ENCODE measurements around the gene ATP7A.
A peak's percentile ranks its signal among the peaks of the same experiment; 100 is the strongest.
"Not testable (repeated sequence)": the region's sequence is repeated elsewhere in the genome, so short reads cannot be mapped to it uniquely, and the experiment has no call there.

The ATP7A gene

DNA sequence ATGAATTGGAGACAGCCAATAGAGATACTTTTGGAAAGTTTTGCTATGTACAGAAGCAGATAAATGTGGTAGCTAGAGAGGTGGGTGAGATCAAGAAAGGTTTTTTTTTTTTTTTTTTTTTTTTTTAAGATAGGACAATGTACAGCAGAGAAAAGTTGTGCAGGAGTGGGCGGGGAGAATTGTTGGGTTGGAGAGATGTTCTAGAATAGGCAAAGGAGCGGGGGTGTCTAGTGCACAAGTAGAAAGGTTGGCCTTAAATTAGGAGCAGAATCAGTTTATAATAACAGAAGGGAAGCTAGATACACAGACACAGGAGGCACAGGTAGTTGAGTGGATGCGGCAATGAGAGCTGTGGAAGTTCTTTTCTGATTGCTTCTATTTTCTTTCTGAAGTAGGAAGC lies 127.4 kb downstream of the ATP7A start:
- Histone ChIP-seq H3K9me3 (ENCODE audit: insufficient read depth, low read depth, low read length) (no peaks in the 10 kb centered on the region), H3K36me3 (ENCODE audit: insufficient read depth, low read length) (no peaks in the 10 kb centered on the region), H3K9ac (ENCODE audit: low read depth, low read length) (no peak overlapping the region), H3K4me1 (ENCODE audit: insufficient read depth, low read length) (no peaks in the 10 kb centered on the region), H3K4me3 (ENCODE audit: low read length) (no peak overlapping the region), H3K27me3 (ENCODE audit: insufficient read depth, low read length) (no peaks in the 10 kb centered on the region), H3K27ac (ENCODE audit: low read depth, low read length) (no peak overlapping the region)
- 98% methylated on average over 3 of the region's 3 CpGs for WGBS

DNA sequence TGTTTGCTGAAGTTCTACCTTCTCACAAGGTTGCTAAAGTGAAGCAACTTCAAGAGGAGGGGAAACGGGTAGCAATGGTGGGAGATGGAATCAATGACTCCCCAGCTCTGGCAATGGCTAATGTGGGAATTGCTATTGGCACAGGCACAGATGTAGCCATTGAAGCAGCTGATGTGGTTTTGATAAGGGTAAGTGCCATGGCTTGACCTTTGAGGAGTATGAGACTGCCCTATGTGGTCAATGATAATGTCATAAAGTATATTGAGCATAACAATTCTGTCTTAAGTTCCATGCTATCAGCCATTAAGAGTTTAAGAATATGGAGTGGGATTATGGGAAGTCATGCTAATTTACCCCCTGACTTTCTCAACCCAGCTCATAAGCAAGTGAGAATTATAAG lies 132.1 kb downstream of the ATP7A start:
- 81% methylated on average over 1 of the region's 1 CpG for WGBS
- Histone ChIP-seq H3K27ac (ENCODE audit: low read depth, low read length) (no peak overlapping the region), H3K36me3 (ENCODE audit: insufficient read depth, low read length) (no peaks in the 10 kb centered on the region; the same call in 1 of the 2 replicates), H3K9me3 (ENCODE audit: insufficient read depth, low read depth, low read length) (no peaks in the 10 kb centered on the region), H3K4me1 (ENCODE audit: insufficient read depth, low read length) (no peaks in the 10 kb centered on the region), H3K9ac (ENCODE audit: low read depth, low read length) (no peak overlapping the region), H3K27me3 (ENCODE audit: insufficient read depth, low read length) (no peaks in the 10 kb centered on the region), H3K4me3 (ENCODE audit: low read length) (no peak overlapping the region)

DNA sequence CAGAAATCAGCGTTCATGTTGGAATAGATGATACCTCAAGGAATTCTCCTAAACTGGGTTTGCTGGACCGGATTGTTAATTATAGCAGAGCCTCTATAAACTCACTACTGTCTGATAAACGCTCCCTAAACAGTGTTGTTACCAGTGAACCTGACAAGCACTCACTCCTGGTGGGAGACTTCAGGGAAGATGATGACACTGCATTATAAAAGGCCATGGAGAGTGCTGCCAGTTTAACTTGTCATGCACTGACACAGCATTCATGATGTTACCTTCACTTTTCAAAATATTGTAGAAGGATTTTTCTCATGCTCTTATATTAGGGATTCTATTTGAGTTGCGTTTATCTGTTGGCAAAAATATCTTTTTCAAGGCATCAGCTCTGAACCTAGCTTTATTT lies 135.9 kb downstream of the ATP7A start:
- no peak overlapping the region for H3K27ac ChIP-seq (ENCODE audit: low read depth, low read length)
- H3K27me3 ChIP-seq (ENCODE audit: insufficient read depth, low read length), result no peaks in the 10 kb centered on the region
- no peaks in the 10 kb centered on the region; the same call in 1 of the 2 replicates for H3K36me3 ChIP-seq (ENCODE audit: insufficient read depth, low read length)
- H3K9ac ChIP-seq (ENCODE audit: low read depth, low read length), result no peak overlapping the region
- H3K9me3 ChIP-seq (ENCODE audit: insufficient read depth, low read depth, low read length), result no peaks in the 10 kb centered on the region
- H3K4me1 ChIP-seq (ENCODE audit: insufficient read depth, low read length), result peaks cover 21% of the 10 kb centered on the region
- WGBS, result 87% methylated on average over 3 of the region's 4 CpGs
- H3K4me3 ChIP-seq (ENCODE audit: low read length), result no peak overlapping the region

DNA sequence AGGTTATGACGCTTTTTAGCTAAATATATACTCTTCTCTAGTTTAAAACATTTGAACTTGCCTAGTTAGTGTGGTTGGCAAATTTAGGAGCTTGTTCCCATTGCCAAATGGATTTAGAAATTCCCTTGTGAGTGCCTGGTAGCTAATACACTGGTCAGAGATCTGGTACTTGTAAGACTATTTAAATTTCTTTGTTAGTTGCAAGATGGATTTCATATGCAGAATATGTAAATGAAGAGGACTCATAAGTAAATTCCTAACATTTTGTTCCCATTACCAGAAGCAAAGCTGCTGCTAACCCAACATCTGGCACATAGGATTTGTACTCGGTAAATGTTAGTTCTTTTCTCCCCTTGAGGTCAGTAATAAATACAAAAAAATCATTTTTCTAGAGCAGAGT lies 137.6 kb downstream of the ATP7A start:
- no peak overlapping the region for H3K4me3 ChIP-seq (ENCODE audit: low read length)
- 100% methylated on average over 1 of the region's 2 CpGs for WGBS
- H3K9me3 ChIP-seq (ENCODE audit: insufficient read depth, low read depth, low read length), result no peaks in the 10 kb centered on the region
- no peaks in the 10 kb centered on the region; the same call in 1 of the 2 replicates for H3K36me3 ChIP-seq (ENCODE audit: insufficient read depth, low read length)
- no peaks in the 10 kb centered on the region for H3K27me3 ChIP-seq (ENCODE audit: insufficient read depth, low read length)
- peak overlapping the region; percentile 89; the same call in 1 of the 2 replicates for H3K27ac ChIP-seq (ENCODE audit: low read depth, low read length)
- H3K9ac ChIP-seq (ENCODE audit: low read depth, low read length), result peak overlapping the region; percentile 38; the same call in 1 of the 2 replicates
- peaks cover 21% of the 10 kb centered on the region for H3K4me1 ChIP-seq (ENCODE audit: insufficient read depth, low read length)

DNA sequence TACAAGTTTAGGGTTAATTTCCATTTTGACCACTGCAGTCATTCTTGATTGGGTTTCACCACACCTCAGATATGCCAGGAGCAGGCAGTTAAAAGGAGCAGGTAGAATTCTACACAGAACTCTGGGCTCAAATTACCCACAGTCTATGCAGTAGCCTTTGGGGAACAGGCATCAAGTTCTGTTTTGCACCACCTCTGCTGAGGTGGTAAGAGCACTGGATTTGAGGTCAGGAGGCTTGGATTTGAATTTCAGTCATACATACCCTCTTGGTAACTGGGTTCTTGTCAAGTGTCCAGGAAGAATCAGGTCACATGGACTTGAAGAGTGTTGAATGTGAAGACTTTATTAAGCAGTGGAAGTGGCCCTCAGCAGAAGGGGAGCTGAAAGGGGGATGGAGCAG lies 153.2 kb downstream of the ATP7A start:
- H3K27me3 ChIP-seq (ENCODE audit: insufficient read depth, low read length), result no peaks in the 10 kb centered on the region
- H3K36me3 ChIP-seq (ENCODE audit: insufficient read depth, low read length), result no peaks in the 10 kb centered on the region
- peaks cover 1% of the 10 kb centered on the region; the same call in 1 of the 2 replicates for H3K9me3 ChIP-seq (ENCODE audit: insufficient read depth, low read depth, low read length)
- no peak overlapping the region for H3K4me3 ChIP-seq (ENCODE audit: low read length)
- no peak overlapping the region for H3K9ac ChIP-seq (ENCODE audit: low read depth, low read length)
- no peak overlapping the region for H3K27ac ChIP-seq (ENCODE audit: low read depth, low read length)
- no peaks in the 10 kb centered on the region for H3K4me1 ChIP-seq (ENCODE audit: insufficient read depth, low read length)

DNA sequence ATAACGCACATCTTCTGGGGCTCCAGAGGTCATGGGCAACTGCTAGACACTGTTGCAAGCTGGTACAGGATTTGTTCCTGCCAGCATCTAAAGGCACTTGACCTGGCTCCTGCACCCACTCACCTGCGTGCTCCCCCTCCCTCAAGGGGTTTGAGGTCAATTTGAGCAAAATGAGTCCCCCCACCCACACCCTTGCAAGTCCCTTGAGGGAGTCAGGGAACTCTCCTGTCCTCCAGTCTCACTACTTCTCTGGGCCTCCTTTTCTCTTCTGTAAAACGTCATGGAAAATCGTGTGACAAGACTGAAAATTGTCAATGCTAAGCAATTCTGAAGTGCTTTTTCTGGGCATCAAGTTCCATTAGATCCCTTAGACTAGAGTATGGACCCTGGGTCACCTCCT lies 153.7 kb downstream of the ATP7A start:
- Histone ChIP-seq H3K9me3 (ENCODE audit: insufficient read depth, low read depth, low read length) (peaks cover 6% of the 10 kb centered on the region; the same call in 1 of the 2 replicates), H3K27me3 (ENCODE audit: insufficient read depth, low read length) (no peaks in the 10 kb centered on the region), H3K9ac (ENCODE audit: low read depth, low read length) (no peak overlapping the region), H3K36me3 (ENCODE audit: insufficient read depth, low read length) (no peaks in the 10 kb centered on the region), H3K27ac (ENCODE audit: low read depth, low read length) (no peak overlapping the region), H3K4me3 (ENCODE audit: low read length) (no peak overlapping the region), H3K4me1 (ENCODE audit: insufficient read depth, low read length) (no peaks in the 10 kb centered on the region)
- 89% methylated on average over 4 of the region's 4 CpGs for WGBS

DNA sequence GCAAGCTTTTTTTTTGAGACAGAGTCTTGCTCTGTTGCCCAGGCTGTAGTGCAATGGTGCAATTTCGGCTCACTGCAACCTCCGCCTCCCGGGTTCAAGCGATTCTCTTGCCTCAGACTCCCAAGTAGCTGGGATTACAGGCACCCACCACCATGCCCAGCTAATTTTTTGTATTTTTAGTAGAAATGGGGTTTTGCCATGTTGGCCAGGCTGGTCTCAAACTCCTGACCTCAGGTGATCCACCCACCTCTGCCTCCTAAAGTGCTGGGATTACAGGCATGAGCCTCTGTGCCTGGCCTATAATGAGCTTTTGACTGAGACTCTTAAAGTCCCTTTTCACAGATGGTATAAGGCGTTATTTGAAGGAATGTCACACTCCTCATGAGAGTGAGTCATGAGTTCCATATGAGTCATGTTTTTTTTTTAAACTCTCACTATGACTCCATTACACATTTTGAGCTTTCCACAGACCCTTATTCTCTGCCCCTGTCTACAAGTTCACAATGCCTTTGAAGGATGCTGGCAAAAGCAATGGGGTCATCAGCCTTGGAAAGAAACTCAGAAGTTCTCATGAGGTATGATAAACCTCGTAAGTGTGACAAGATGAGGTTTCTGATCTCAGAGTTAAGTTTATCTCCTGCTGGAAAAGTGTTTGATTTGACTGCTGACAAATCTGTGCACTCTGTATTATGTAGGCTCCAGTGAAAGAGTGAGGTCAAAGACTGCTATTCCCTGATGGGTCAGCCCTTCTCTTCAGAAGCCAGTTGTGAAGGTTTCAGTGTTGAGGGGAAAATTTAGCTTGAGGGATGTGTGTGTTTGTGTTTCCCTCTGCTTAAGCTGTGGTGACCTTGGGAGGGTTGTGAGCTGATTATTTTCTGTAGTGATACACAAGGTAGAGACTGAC lies 154.5 kb downstream of the ATP7A start:
- not testable (repeated sequence) for H3K4me1 ChIP-seq (ENCODE audit: insufficient read depth, low read length); H3K9ac ChIP-seq (ENCODE audit: low read depth, low read length); H3K4me3 ChIP-seq (ENCODE audit: low read length)

DNA sequence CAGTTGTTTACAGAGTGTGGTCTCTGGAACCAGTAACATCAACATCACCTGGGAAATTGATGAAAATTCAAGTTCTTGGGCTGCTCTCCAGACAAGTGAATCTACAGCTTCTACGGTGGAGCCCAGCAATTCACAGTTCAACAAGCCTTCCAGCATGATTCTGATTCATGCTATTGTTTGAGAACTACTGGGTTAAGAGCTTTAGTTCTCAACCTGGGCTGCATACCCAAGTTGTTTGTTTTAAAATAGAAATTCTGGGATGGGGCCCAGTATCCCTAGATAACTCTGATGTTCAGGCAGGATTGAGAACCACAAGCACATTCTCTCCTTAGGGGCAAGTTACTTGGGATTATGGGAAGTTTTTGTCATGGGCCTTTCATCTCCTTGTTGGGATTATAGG lies 155.6 kb downstream of the ATP7A start:
- Histone ChIP-seq H3K9ac (ENCODE audit: low read depth, low read length) (no peak overlapping the region), H3K4me3 (ENCODE audit: low read length) (no peak overlapping the region), H3K9me3 (ENCODE audit: insufficient read depth, low read depth, low read length) (peaks cover 9% of the 10 kb centered on the region; the same call in 1 of the 2 replicates), H3K4me1 (ENCODE audit: insufficient read depth, low read length) (no peaks in the 10 kb centered on the region), H3K27me3 (ENCODE audit: insufficient read depth, low read length) (no peaks in the 10 kb centered on the region), H3K36me3 (ENCODE audit: insufficient read depth, low read length) (no peaks in the 10 kb centered on the region), H3K27ac (ENCODE audit: low read depth, low read length) (no peak overlapping the region)
- 75% methylated on average over 1 of the region's 1 CpG for WGBS

More for the DNA sequence above, 154.5 kb downstream of the ATP7A start:
- not testable (repeated sequence) for H3K27me3 ChIP-seq (ENCODE audit: insufficient read depth, low read length); H3K27ac ChIP-seq (ENCODE audit: low read depth, low read length); H3K9me3 ChIP-seq (ENCODE audit: insufficient read depth, low read depth, low read length); H3K36me3 ChIP-seq (ENCODE audit: insufficient read depth, low read length)
- WGBS, result 96% methylated on average over 6 of the region's 6 CpGs

DNA sequence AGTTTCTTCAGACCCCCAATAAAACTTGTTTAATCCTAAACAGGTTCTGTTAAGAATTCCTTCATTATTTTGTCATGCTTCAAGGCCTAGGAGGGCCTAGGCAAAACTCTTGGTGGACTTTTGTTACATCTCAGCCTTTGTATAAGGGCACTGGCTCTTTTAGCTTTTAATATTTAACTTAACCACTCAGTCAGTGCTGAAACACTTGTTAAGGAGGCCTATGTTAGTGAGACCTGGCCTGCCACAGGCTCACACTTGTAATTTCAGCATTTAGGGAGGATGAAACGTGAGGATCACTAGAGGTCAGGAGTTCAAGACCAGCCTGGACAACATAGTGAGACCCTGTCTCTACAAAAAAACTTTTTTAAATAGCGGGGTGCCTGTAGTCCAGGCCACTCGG lies 160.8 kb downstream of the ATP7A start:
- H3K4me3 ChIP-seq (ENCODE audit: low read length), result no peak overlapping the region
- H3K4me1 ChIP-seq (ENCODE audit: insufficient read depth, low read length), result no peaks in the 10 kb centered on the region
- no peak overlapping the region for H3K27ac ChIP-seq (ENCODE audit: low read depth, low read length)
- H3K27me3 ChIP-seq (ENCODE audit: insufficient read depth, low read length), result no peaks in the 10 kb centered on the region
- H3K36me3 ChIP-seq (ENCODE audit: insufficient read depth, low read length), result no peaks in the 10 kb centered on the region
- H3K9me3 ChIP-seq (ENCODE audit: insufficient read depth, low read depth, low read length), result peaks cover 9% of the 10 kb centered on the region; the same call in 1 of the 2 replicates
- H3K9ac ChIP-seq (ENCODE audit: low read depth, low read length), result no peak overlapping the region
- WGBS, result 100% methylated on average over 3 of the region's 3 CpGs

DNA sequence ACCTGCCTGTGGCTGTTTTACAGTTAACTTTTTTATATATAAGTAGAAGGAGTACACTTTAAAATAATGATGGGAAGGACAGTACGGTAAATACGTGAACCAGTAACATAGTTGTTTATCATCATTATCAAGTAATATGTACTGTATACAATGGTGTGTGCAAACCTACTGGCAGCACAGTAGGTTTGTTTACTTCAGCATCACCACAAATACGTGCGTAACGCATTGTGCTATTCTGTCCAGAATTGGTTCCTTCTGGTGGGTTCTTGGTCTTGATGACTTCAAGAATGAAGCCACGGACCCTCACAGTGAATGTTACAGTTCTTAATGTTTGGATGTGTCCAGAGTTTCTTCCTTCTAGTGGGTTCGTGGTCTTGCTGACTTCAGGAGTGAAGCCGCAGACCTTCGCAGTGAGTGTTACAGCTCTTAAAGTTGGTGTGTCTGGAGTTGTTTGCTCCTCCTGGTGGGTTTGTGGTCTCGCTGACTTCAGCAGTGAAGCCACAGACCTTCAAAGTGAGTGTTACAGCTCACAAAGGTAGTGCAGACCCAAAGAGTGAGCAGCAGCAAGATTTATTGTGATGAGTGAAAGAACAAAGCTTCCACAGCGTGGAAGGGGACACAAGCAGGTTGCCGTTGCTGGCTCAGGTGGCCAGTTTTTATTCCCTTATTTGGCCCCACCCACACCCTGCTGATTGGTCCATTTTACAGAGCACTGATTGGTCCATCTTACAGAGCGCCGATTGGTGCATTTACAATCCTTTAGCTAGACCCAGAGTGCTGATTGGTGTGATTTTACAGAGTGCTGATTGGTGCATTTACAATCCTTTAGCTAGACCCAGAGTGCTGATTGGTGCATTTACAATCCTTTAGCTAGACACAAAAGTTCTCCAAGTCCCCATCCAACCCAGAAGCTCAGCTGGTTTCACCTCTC lies 162.9 kb downstream of the ATP7A start:
- not testable (repeated sequence) for H3K9me3 ChIP-seq (ENCODE audit: insufficient read depth, low read depth, low read length); H3K27me3 ChIP-seq (ENCODE audit: insufficient read depth, low read length); H3K4me1 ChIP-seq (ENCODE audit: insufficient read depth, low read length); H3K27ac ChIP-seq (ENCODE audit: low read depth, low read length); H3K36me3 ChIP-seq (ENCODE audit: insufficient read depth, low read length); H3K4me3 ChIP-seq (ENCODE audit: low read length); H3K9ac ChIP-seq (ENCODE audit: low read depth, low read length)
- 94% methylated on average over 13 of the region's 14 CpGs for WGBS

DNA sequence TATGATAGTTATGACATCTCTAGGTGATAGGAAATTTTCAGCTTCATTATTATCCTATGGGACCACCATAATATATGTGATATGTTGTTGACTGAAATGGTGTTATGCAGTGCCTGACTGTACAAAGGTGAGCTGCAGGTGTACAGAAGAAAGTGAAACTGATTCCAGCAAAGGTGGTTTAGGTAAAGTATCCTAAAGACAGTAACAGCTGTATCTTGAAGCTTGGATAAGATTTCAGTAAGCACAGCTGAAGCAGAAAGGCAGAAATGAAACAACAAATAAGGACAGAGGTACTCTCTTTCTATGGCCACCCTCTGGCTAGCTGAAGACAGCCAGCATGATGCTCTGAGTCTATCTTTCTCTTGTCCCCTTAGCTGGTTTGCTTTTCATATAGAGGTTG lies 163.6 kb downstream of the ATP7A start:
- no peak overlapping the region for H3K27ac ChIP-seq (ENCODE audit: low read depth, low read length)
- H3K4me3 ChIP-seq (ENCODE audit: low read length), result no peak overlapping the region
- H3K9ac ChIP-seq (ENCODE audit: low read depth, low read length), result no peak overlapping the region
- no peaks in the 10 kb centered on the region for H3K27me3 ChIP-seq (ENCODE audit: insufficient read depth, low read length)
- no peaks in the 10 kb centered on the region for H3K36me3 ChIP-seq (ENCODE audit: insufficient read depth, low read length)
- 0 out of 2 replicates have a peak, but pooled peaks cover 4% of the 10 kb centered on the region for H3K9me3 ChIP-seq (ENCODE audit: insufficient read depth, low read depth, low read length)
- H3K4me1 ChIP-seq (ENCODE audit: insufficient read depth, low read length), result no peaks in the 10 kb centered on the region
